CD8-positive, alpha-beta memory T cell (primary cell): Measurements from ENCODE around the gene ZNF319. TPM values are rescaled to one million over a fixed set of nuclear protein-coding genes. Genes with fewer than 3 reads are reported as not detected.

Experiments
- CTCF ChIA-PET: fragments of 350-600 bp; sonication (Branson Sonifier 250); formaldehyde crosslinking; loops from one replicate; lab custom pipeline; 2021; ENCODE audit warnings: antibody characterized with exemption; lab: Charles Lee
- POLR2A ChIA-PET: fragments of 350-600 bp; sonication (Branson Sonifier 250); formaldehyde crosslinking; loops from one replicate; lab custom pipeline; 2021; ENCODE audit warnings: antibody characterized with exemption; lab: Charles Lee
- DNase-seq, 5 donors: peaks; one replicate each; pipeline versions ENCODE4 v3.0.0 to v3.0.0-alpha.2; 2020 to 2022; ENCODE audit warnings: mixed read lengths in 1 of 5
- H3K27ac ChIP-seq: one replicate; pipeline ENCODE4 v1.7.0; 2013; ENCODE audit warnings: low read depth, mild to moderate bottlenecking, low read length, moderate library complexity
- H3K27me3 ChIP-seq: 2 replicates; pipeline ENCODE4 v1.7.0; 2013; ENCODE audit warnings: low read length, mild to moderate bottlenecking; ENCODE audit not compliant: insufficient read depth, poor library complexity, severe bottlenecking
- H3K36me3 ChIP-seq: 2 replicates; pipeline ENCODE4 v1.7.0; 2013; ENCODE audit warnings: mild to moderate bottlenecking, low read length, moderate library complexity; ENCODE audit not compliant: insufficient read depth
- H3K4me1 ChIP-seq: 2 replicates; pipeline ENCODE4 v1.7.0; 2013; ENCODE audit warnings: mild to moderate bottlenecking, low read length, moderate library complexity; ENCODE audit not compliant: insufficient read depth
- H3K4me3 ChIP-seq: 2 replicates; pipeline ENCODE4 v1.7.0; 2013; ENCODE audit warnings: mild to moderate bottlenecking, low read length
- H3K9me3 ChIP-seq: 2 replicates; pipeline ENCODE4 v1.7.0; 2013; ENCODE audit warnings: mild to moderate bottlenecking, low read length
- H3K27ac Mint-ChIP-seq, 8 donors: one replicate each; pipeline ENCODE4 v1.8.0; 2020 to 2021; ENCODE audit warnings: mixed read lengths in 8 of 8, mild to moderate bottlenecking in 6 of 8, inconsistent platforms in 3 of 8, moderate library complexity in 3 of 8
- H3K27me3 Mint-ChIP-seq, 2 donors: one replicate each; pipeline ENCODE4 v1.8.0; 2020 to 2021; ENCODE audit warnings: mixed read lengths in 2 of 2, mild to moderate bottlenecking in 1 of 2, moderate library complexity in 1 of 2
- H3K36me3 Mint-ChIP-seq, 3 donors: one replicate each; pipeline ENCODE4 v1.8.0; 2020 to 2021; ENCODE audit warnings: mixed read lengths in 3 of 3, inconsistent platforms in 1 of 3, mild to moderate bottlenecking in 1 of 3
- H3K4me1 Mint-ChIP-seq, 3 donors: one replicate each; pipeline ENCODE4 v1.8.0; 2020 to 2021; ENCODE audit warnings: mixed read lengths in 3 of 3, inconsistent platforms in 1 of 3, mild to moderate bottlenecking in 1 of 3
- H3K4me3 Mint-ChIP-seq, 7 donors: one replicate each; pipeline ENCODE4 v1.8.0; 2020 to 2021; ENCODE audit warnings: mixed read lengths in 7 of 7, mild to moderate bottlenecking in 6 of 7, moderate library complexity in 4 of 7, inconsistent platforms in 2 of 7
- H3K9me3 Mint-ChIP-seq, 5 donors: one replicate each; pipeline ENCODE4 v1.8.0; 2020 to 2022; ENCODE audit warnings: mixed read lengths in 5 of 5, mild to moderate bottlenecking in 3 of 5, moderate library complexity in 2 of 5, inconsistent platforms in 1 of 5
- polyA plus RNA-seq: library from polyadenylated mRNA; unstranded; fragments of 300-500 nt; fragmentation: Illumina TruSeq; gene quantifications from one replicate; pipeline ENCODE4 v1.2.3, GENCODE V29; 2021
- total RNA-seq, 2 experiments: library from RNA; stranded (reverse); gene quantifications; one replicate each; pipeline ENCODE4 v1.2.3, GENCODE V29; 2021

ZNF319 gene
- total and polyA plus RNA-seq, 3 experiments from 2014 or later, result 11.9 to 18.5 (median 12.8) TPM

DNA sequence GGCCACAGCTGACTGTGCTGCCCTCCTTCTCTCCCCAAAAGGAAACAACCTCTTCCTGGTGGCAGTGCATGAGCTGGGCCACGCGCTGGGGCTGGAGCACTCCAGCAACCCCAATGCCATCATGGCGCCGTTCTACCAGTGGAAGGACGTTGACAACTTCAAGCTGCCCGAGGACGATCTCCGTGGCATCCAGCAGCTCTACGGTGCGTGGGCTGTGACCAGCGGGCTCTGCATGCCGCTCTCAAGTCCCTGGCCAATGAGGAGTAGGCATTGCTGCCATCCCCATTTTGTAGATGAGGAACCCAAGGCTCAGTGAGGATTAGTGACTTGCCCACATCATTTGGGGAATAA lies 40.0 kb upstream of the ZNF319 start:
- H3K36me3 Mint-ChIP-seq, result no peaks in the 10 kb centered on the region
- no peak for DNase-seq
- Histone ChIP-seq H3K4me1 (no peaks in the 10 kb centered on the region), H3K9me3 (no peaks in the 10 kb centered on the region), H3K27ac (no peak overlapping the region), H3K27me3 (no peaks in the 10 kb centered on the region), H3K36me3 (no peaks in the 10 kb centered on the region), H3K4me3 (no peak overlapping the region)
- peaks cover 0 to 2% (median 0%) of the 10 kb centered on the region in 5 donors for H3K9me3 Mint-ChIP-seq
- H3K4me1 Mint-ChIP-seq, result no peaks in the 10 kb centered on the region
- POLR2A ChIA-PET, result no interaction called here
- H3K4me3 Mint-ChIP-seq, result no peak overlapping the region
- peaks cover 0 to 2% of the 10 kb centered on the region in 2 donors for H3K27me3 Mint-ChIP-seq
- peak overlapping the region in 1 of 8 donors; percentile 84 for H3K27ac Mint-ChIP-seq
- CTCF ChIA-PET, result no interaction called here

DNA sequence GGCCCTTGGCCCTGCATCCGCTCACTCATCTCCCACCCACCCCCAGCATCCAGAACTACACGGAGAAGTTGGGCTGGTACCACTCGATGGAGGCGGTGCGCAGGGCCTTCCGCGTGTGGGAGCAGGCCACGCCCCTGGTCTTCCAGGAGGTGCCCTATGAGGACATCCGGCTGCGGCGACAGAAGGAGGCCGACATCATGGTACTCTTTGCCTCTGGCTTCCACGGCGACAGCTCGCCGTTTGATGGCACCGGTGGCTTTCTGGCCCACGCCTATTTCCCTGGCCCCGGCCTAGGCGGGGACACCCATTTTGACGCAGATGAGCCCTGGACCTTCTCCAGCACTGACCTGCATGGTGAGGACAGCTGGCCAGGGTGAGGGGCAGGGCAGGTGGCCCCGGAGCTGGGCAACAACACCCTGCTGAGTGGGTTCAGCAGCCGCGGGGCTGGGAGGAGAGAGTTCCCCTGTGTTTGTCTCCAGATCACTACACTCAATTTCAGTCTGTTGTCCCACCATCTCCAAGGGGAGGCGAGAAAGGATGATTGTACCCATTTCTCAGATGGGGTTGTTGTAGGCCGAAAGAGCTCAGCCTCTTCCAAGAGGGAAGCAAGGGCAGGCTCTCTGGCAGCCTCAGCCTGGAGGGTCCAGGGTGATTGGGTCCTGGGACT lies 39.5 kb upstream of the ZNF319 start:
- no peaks in the 10 kb centered on the region for H3K4me1 Mint-ChIP-seq
- CTCF ChIA-PET, result no interaction called here
- POLR2A ChIA-PET, result no interaction called here
- H3K27ac Mint-ChIP-seq, result peak overlapping the region in 1 of 8 donors; percentile 84
- Histone ChIP-seq H3K9me3 (no peaks in the 10 kb centered on the region), H3K27me3 (no peaks in the 10 kb centered on the region), H3K4me1 (no peaks in the 10 kb centered on the region), H3K27ac (no peak overlapping the region), H3K36me3 (no peaks in the 10 kb centered on the region), H3K4me3 (no peak overlapping the region)
- H3K36me3 Mint-ChIP-seq, result no peaks in the 10 kb centered on the region
- H3K27me3 Mint-ChIP-seq, result peaks cover 0 to 2% of the 10 kb centered on the region in 2 donors
- DNase-seq, result no peak
- H3K9me3 Mint-ChIP-seq, result peaks cover 0 to 2% (median 0%) of the 10 kb centered on the region in 5 donors
- no peak overlapping the region for H3K4me3 Mint-ChIP-seq

DNA sequence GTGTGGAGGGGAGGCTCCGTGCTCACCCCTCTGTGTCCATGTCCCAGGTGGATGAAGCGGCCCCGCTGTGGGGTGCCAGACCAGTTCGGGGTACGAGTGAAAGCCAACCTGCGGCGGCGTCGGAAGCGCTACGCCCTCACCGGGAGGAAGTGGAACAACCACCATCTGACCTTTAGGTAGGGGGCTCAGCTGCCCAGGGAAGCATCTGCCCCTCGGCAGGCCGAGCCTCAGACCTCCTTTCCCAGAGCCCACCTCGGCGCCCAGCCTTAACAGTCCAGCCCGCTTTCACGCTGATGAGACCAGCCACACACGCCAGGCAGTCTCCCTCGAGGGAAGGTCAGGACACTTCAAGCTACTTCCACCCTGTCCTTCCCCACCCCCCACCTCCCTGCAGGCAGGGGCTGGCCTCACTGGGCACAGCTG lies 37.8 kb upstream of the ZNF319 start:
- no peaks in the 10 kb centered on the region for H3K9me3 ChIP-seq
- no peak overlapping the region for H3K27ac ChIP-seq
- ChIA-PET POLR2A (no interaction called here), CTCF (no interaction called here)
- no peaks in the 10 kb centered on the region for H3K36me3 ChIP-seq
- no peak for DNase-seq
- H3K4me1 ChIP-seq, result no peaks in the 10 kb centered on the region
- Mint-ChIP-seq H3K4me3 (no peak overlapping the region), H3K27me3 (peaks cover 0 to 2% of the 10 kb centered on the region in 2 donors), H3K9me3 (peaks cover 0 to 2% (median 0%) of the 10 kb centered on the region in 5 donors), H3K36me3 (no peaks in the 10 kb centered on the region), H3K4me1 (no peaks in the 10 kb centered on the region), H3K27ac (no peak overlapping the region)
- H3K4me3 ChIP-seq, result no peak overlapping the region
- no peaks in the 10 kb centered on the region for H3K27me3 ChIP-seq

DNA sequence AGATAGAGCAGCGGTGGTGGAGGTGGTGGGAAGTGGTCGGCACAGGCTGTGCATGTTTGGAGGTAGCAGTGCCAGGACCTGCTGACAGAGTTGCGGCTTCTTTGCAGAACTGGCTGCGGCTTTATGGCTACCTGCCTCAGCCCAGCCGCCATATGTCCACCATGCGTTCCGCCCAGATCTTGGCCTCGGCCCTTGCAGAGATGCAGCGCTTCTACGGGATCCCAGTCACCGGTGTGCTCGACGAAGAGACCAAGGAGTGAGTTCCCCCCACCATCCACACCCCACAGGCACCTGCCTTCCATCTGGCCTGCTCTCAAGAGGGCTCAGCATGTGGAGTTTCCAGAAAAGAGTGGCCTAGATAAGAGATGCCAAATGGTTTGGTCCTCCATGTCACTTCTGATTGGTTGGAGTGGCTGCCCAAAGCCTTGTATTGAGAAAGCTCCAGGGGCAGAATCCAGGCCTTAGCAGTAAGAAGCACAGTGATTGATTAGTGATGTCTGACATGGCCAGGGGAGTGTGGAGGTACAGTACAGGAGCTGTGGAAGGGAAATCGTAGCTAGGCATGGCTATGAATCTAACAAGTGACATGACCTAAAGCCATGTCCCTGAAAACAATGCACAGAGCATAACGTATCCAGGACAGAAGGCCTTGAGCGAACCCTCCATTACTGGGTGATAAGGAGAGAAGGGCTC lies 37.0 kb upstream of the ZNF319 start:
- peaks cover 0 to 2% (median 0%) of the 10 kb centered on the region in 5 donors for H3K9me3 Mint-ChIP-seq
- no peak for DNase-seq
- peak overlapping the region in 1 of 8 donors; percentile 63 for H3K27ac Mint-ChIP-seq
- no peaks in the 10 kb centered on the region for H3K4me1 Mint-ChIP-seq
- H3K27me3 ChIP-seq, result no peaks in the 10 kb centered on the region
- ChIA-PET CTCF (no interaction called here), POLR2A (no interaction called here)
- H3K9me3 ChIP-seq, result no peaks in the 10 kb centered on the region
- no peaks in the 10 kb centered on the region for H3K36me3 Mint-ChIP-seq
- peaks cover 0 to 2% of the 10 kb centered on the region in 2 donors for H3K27me3 Mint-ChIP-seq
- H3K27ac ChIP-seq, result no peak overlapping the region
- H3K4me1 ChIP-seq, result no peaks in the 10 kb centered on the region
- H3K4me3 ChIP-seq, result no peak overlapping the region
- no peak overlapping the region for H3K4me3 Mint-ChIP-seq
- no peaks in the 10 kb centered on the region for H3K36me3 ChIP-seq

DNA sequence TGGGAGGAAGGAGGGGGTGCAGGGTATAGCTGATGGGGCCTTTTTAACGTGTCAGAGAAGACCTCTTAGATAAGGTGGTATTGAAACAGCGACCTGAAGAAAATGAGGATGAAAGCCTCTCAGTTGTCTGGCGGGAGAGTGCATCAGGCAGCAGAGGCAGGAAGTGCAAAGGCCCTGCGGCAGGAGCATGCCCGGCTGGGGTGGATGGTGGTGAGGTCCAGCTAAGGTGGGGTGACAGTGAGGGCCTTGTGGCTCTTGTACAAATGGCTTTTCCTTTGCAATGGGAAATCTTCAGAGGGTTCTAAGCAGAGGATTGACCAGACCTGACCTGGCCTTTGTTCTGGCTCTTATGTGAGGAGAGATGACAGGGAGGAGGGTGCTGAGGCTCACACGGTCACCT lies 36.5 kb upstream of the ZNF319 start:
- no peak for DNase-seq
- Mint-ChIP-seq H3K27me3 (peaks cover 0 to 2% of the 10 kb centered on the region in 2 donors), H3K4me1 (no peaks in the 10 kb centered on the region), H3K27ac (peak overlapping the region in 3 of 8 donors; percentile 12 to 63 (median 61)), H3K4me3 (no peak overlapping the region), H3K36me3 (no peaks in the 10 kb centered on the region), H3K9me3 (peaks cover 0 to 2% (median 0%) of the 10 kb centered on the region in 5 donors)
- no peaks in the 10 kb centered on the region for H3K9me3 ChIP-seq
- ChIA-PET CTCF (no interaction called here), POLR2A (no interaction called here)
- H3K27ac ChIP-seq, result no peak overlapping the region
- H3K27me3 ChIP-seq, result no peaks in the 10 kb centered on the region
- no peak overlapping the region for H3K4me3 ChIP-seq
- H3K4me1 ChIP-seq, result no peaks in the 10 kb centered on the region
- H3K36me3 ChIP-seq, result no peaks in the 10 kb centered on the region

DNA sequence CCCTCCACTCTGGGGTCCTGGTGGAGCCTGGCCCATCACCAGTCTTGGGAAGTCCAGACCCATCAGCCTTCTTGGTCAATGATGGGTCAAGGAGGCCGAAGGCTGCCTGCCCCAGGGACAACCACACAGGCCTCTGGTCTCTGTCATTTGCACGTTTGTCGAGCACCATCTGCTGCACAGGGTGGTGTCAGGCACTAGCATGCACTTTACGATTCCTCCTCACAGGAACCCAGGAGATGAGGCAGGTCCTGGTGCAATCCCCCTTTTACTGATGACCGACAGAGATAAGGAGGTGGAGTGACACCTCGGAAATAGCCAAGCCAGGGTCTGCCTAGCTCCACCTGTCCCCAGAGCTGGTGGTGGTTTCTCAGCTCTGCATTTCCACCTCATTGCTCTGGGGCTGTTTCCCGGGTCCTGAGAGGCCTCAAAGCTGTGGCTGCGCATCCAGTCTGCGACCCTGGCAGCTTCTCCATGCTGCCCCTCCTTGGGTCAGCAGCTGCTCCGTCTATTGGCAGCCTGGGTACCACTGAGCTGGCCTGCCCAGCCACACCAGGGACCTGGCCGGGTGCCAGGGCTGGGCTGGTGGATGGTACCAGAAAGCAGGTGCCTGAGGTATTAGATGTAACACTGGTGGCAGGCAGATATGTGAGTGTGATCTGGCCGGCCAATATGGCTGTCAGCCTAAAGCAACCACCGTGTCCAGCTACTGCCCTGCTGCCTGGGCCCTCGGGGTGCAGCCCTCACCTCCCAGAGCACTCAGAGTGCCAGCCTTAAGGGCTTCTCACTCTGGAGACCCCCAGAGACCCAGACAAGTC lies 35.1 kb upstream of the ZNF319 start:
- Histone ChIP-seq H3K4me3 (no peak overlapping the region), H3K27ac (no peak overlapping the region), H3K36me3 (no peaks in the 10 kb centered on the region), H3K4me1 (no peaks in the 10 kb centered on the region), H3K9me3 (no peaks in the 10 kb centered on the region), H3K27me3 (no peaks in the 10 kb centered on the region)
- Mint-ChIP-seq H3K4me1 (no peaks in the 10 kb centered on the region), H3K36me3 (no peaks in the 10 kb centered on the region), H3K4me3 (no peak overlapping the region), H3K27ac (peak overlapping the region in 1 of 8 donors; percentile 54), H3K9me3 (peaks cover 0 to 2% (median 0%) of the 10 kb centered on the region in 5 donors), H3K27me3 (peaks cover 0 to 2% of the 10 kb centered on the region in 2 donors)
- no peak for DNase-seq
- ChIA-PET POLR2A (no interaction called here), CTCF (no interaction called here)

DNA sequence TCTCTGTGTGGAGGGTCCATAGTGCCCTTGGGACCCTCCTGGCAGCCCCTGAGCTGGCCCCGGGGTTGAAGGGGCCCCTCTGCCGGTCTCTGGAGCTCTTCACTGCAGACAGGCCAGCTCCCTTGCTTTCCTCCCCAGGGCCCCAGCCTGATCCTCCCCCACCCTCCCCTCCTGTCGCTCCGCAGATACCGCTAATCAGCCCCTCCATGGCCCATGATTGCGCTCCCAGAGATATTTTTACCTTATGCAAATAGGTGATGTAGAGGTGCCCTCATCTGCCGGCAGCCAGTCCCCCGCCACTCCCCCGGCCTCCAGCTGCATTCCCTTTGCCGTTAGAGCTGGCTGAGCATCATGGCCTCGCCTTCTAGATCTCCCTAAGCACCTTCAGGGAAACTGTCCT lies 34.3 kb upstream of the ZNF319 start:
- DNase-seq, result no peak
- Mint-ChIP-seq H3K27ac (peak overlapping the region in 1 of 8 donors; percentile 73), H3K4me1 (no peaks in the 10 kb centered on the region), H3K9me3 (peaks cover 0 to 2% (median 0%) of the 10 kb centered on the region in 5 donors), H3K27me3 (peaks cover 0 to 2% of the 10 kb centered on the region in 2 donors), H3K36me3 (no peaks in the 10 kb centered on the region), H3K4me3 (no peak overlapping the region)
- H3K9me3 ChIP-seq, result no peaks in the 10 kb centered on the region
- no peak overlapping the region for H3K27ac ChIP-seq
- POLR2A ChIA-PET, result no interaction called here
- no peaks in the 10 kb centered on the region for H3K27me3 ChIP-seq
- no peaks in the 10 kb centered on the region for H3K4me1 ChIP-seq
- H3K4me3 ChIP-seq, result no peak overlapping the region
- H3K36me3 ChIP-seq, result no peaks in the 10 kb centered on the region
- CTCF ChIA-PET, result interaction anchor here (0.7 kb wide), 1 partner anchor 10 kb away, joined by 3 read pairs; no protein-coding TSS in a partner anchor
